Neural cell (in vitro differentiated cells): Measurements from ENCODE around the gene IFNB1. TPM values are rescaled to one million over a fixed set of nuclear protein-coding genes. Genes with fewer than 3 reads are reported as not detected.

Source experiments
- H2AFZ ChIP-seq: fragments of 200-600, 300-800 bp; sonication (generic), shearing (Covaris generic); 2 replicates; pipeline ENCODE4 v1.6.0; 2014; ENCODE audit warnings: low read depth, mild to moderate bottlenecking, antibody characterized with exemption, low read length, moderate library complexity
- H3F3A ChIP-seq: fragments of 200-600 bp; shearing (Covaris generic); 2 replicates; pipeline ENCODE4 v1.6.1; 2016; ENCODE audit warnings: mild to moderate bottlenecking, moderate library complexity, mixed read lengths, antibody characterized with exemption, low read length; ENCODE audit not compliant: insufficient read depth, poor library complexity, severe bottlenecking
- H3K27ac ChIP-seq: fragments of 200-600, 300-800 bp; sonication (generic), shearing (Covaris generic); 2 replicates; pipeline ENCODE4 v1.5.1; 2014; ENCODE audit warnings: mild to moderate bottlenecking, low read length, moderate library complexity
- H3K27me3 ChIP-seq: fragments of 300-800, 200-600 bp; sonication (generic), shearing (Covaris generic); 2 replicates; pipeline ENCODE4 v1.6.0; 2014; ENCODE audit warnings: mild to moderate bottlenecking, low read depth, low read length, moderate library complexity; ENCODE audit not compliant: insufficient read depth
- H3K36me3 ChIP-seq: fragments of 300-800, 200-600 bp; sonication (generic), shearing (Covaris generic); 2 replicates; pipeline ENCODE4 v1.5.1; 2014; ENCODE audit warnings: mild to moderate bottlenecking, antibody characterized with exemption, low read length, moderate library complexity; ENCODE audit not compliant: insufficient read depth
- H3K4me2 ChIP-seq: fragments of 300-800, 200-600 bp; sonication (generic), shearing (Covaris generic); 2 replicates; pipeline ENCODE4 v1.6.0; 2014; ENCODE audit warnings: mild to moderate bottlenecking, low read length
- H3K4me3 ChIP-seq: fragments of 300-800, 200-600 bp; sonication (generic), shearing (Covaris generic); 2 replicates; pipeline ENCODE4 v1.5.1; 2014; ENCODE audit warnings: mild to moderate bottlenecking, low read length, moderate library complexity
- H3K79me2 ChIP-seq: fragments of 200-600 bp; shearing (Covaris generic); replicated peaks from 2 replicates; pipeline ENCODE4 v1.6.0; 2014; ENCODE audit warnings: mild to moderate bottlenecking, low read length, moderate library complexity; ENCODE audit not compliant: insufficient read depth
- H3K9ac ChIP-seq: fragments of 300-800, 200-600 bp; sonication (generic), shearing (Covaris generic); 2 replicates; pipeline ENCODE4 v1.6.1; 2016; ENCODE audit warnings: mild to moderate bottlenecking, low read length, mixed read lengths
- H3K9me2 ChIP-seq: fragments of 200-600 bp; shearing (Covaris generic); 2 replicates; pipeline ENCODE4 v1.6.1; 2016; ENCODE audit warnings: mild to moderate bottlenecking, low read length, mixed read lengths; ENCODE audit not compliant: insufficient read depth
- H3K9me3 ChIP-seq: fragments of 200-600, 300-800 bp; sonication (generic), shearing (Covaris generic); 2 replicates; pipeline ENCODE4 v1.6.1; 2016; ENCODE audit warnings: mild to moderate bottlenecking, mixed run types, low read length, moderate library complexity, mixed read lengths
- H4K20me1 ChIP-seq: fragments of 200-600 bp; shearing (Covaris generic); 2 replicates; pipeline ENCODE4 v1.6.1; 2016; ENCODE audit warnings: mild to moderate bottlenecking, mixed run types; ENCODE audit not compliant: insufficient read depth
- CTCF ChIP-seq: fragments of 450-650 bp; IDR thresholded peaks from 2 replicates; pipeline ENCODE4 v1.5.1; 2014; ENCODE audit warnings: antibody characterized with exemption, mild to moderate bottlenecking, moderate library complexity; ENCODE audit not compliant: poor library complexity, severe bottlenecking
- EP300 ChIP-seq: fragments of 450-650 bp; conservative IDR thresholded peaks from 2 replicates; pipeline ENCODE4 v1.6.1; 2014; ENCODE audit warnings: antibody characterized with exemption, mild to moderate bottlenecking, moderate library complexity; ENCODE audit not compliant: poor library complexity, severe bottlenecking
- EZH2 ChIP-seq: fragments of 200-600, 300-800 bp; shearing (Covaris generic), sonication (generic); IDR thresholded peaks from 2 replicates; pipeline ENCODE4 v1.6.1; 2014; ENCODE audit warnings: antibody characterized with exemption, low read length, borderline replicate concordance, mild to moderate bottlenecking; ENCODE audit not compliant: insufficient read depth, poor library complexity, severe bottlenecking
- MXI1 ChIP-seq: fragments of 450-650 bp; conservative IDR thresholded peaks from 2 replicates; pipeline ENCODE4 v1.6.1; 2014; ENCODE audit warnings: antibody characterized with exemption, mild to moderate bottlenecking; ENCODE audit not compliant: poor library complexity, severe bottlenecking
- POLR2AphosphoS5 ChIP-seq: IDR thresholded peaks from 2 replicates; pipeline ENCODE4 v1.6.1; 2012
- RAD21 ChIP-seq: fragments of 450-650 bp; conservative IDR thresholded peaks from 2 replicates; pipeline ENCODE4 v1.6.1; 2014; ENCODE audit warnings: antibody characterized with exemption, mild to moderate bottlenecking, moderate library complexity
- SMC3 ChIP-seq: fragments of 450-650 bp; conservative IDR thresholded peaks from 2 replicates; pipeline ENCODE4 v1.6.1; 2014; ENCODE audit warnings: antibody characterized with exemption, mild to moderate bottlenecking, moderate library complexity; ENCODE audit not compliant: poor library complexity
- TAF1 ChIP-seq: IDR thresholded peaks from 2 replicates; pipeline ENCODE4 v1.6.1; 2012; ENCODE audit warnings: low read depth
- polyA plus RNA-seq: library from polyadenylated mRNA; depleted of rRNA; stranded (reverse); fragments of >200 nt; gene quantifications from 2 replicates; pipeline ENCODE4 v1.2.3, GENCODE V29; 2014
- TF ChIP-seq, protein P1 (sequence below): IDR thresholded peaks from 2 replicates; pipeline ENCODE4 v1.6.1; 2012; ENCODE audit warnings: borderline replicate concordance

IFNB1 gene
- polyA plus RNA-seq, 1 donor from 2014 or later = not detected

DNA sequence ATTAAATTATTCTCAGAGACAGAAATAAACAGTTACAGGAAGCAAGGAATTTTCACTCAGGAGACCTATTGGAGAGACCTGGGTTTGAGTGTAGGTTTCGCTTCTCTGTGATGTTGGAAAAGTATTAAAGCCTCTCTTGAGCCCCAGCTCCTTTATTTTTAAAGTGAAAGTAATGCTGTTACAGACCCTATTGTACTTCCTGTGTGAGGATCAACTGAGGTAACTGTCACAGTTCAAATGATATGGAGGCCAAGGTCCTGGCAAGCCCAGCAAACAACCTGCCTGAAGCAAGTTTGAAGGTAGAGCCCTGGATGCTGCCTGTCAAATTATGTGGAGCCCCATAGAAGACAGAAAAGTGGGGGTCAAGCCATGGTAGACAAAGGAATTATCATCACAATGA lies 38.4 kb downstream of the IFNB1 start:
- H3K27ac ChIP-seq = no peak overlapping the region
- H3K4me2 ChIP-seq = no peak overlapping the region
- no peak overlapping the region for H3K9ac ChIP-seq
- H3K36me3 ChIP-seq = no peaks in the 10 kb centered on the region
- no peak overlapping the region for H3K4me3 ChIP-seq
- no peak overlapping the region for H2AFZ ChIP-seq
- no peaks in the 10 kb centered on the region for H3K9me2 ChIP-seq
- no peaks in the 10 kb centered on the region for H4K20me1 ChIP-seq
- no peaks in the 10 kb centered on the region for H3F3A ChIP-seq
- H3K9me3 ChIP-seq = no peaks in the 10 kb centered on the region
- no peak for TF ChIP-seq TAF1
- TF ChIP-seq RAD21 = no peak
- TF ChIP-seq SMC3 = no peak
- TF ChIP-seq MXI1 = no peak
- no peak for TF ChIP-seq POLR2AphosphoS5
- no peak for TF ChIP-seq EP300
- TF ChIP-seq, protein P1, sequence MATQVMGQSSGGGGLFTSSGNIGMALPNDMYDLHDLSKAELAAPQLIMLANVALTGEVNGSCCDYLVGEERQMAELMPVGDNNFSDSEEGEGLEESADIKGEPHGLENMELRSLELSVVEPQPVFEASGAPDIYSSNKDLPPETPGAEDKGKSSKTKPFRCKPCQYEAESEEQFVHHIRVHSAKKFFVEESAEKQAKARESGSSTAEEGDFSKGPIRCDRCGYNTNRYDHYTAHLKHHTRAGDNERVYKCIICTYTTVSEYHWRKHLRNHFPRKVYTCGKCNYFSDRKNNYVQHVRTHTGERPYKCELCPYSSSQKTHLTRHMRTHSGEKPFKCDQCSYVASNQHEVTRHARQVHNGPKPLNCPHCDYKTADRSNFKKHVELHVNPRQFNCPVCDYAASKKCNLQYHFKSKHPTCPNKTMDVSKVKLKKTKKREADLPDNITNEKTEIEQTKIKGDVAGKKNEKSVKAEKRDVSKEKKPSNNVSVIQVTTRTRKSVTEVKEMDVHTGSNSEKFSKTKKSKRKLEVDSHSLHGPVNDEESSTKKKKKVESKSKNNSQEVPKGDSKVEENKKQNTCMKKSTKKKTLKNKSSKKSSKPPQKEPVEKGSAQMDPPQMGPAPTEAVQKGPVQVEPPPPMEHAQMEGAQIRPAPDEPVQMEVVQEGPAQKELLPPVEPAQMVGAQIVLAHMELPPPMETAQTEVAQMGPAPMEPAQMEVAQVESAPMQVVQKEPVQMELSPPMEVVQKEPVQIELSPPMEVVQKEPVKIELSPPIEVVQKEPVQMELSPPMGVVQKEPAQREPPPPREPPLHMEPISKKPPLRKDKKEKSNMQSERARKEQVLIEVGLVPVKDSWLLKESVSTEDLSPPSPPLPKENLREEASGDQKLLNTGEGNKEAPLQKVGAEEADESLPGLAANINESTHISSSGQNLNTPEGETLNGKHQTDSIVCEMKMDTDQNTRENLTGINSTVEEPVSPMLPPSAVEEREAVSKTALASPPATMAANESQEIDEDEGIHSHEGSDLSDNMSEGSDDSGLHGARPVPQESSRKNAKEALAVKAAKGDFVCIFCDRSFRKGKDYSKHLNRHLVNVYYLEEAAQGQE = no peak
- TF ChIP-seq EZH2 = no peak
- TF ChIP-seq CTCF = no peak
- no peaks in the 10 kb centered on the region for H3K27me3 ChIP-seq
- no peaks in the 10 kb centered on the region for H3K79me2 ChIP-seq

DNA sequence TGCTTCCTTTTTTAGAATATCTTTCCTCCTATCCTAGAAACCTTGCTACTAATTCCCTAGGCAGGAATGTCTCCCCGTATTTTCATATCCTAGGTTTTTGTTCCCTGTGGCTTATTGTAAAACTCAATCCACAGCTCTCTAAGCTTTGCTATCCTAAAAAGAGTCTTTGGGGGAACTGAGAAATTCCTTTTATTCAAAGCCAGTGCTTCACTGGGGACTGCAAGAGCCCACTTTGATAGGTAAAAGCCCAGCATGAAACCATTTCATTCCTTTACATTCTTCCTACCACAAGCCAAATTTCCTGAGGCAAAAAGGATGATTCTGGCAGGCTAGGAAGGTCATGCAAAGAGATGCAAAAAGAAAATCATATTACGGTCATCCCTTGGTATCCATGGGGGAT lies 40.5 kb downstream of the IFNB1 start:
- Histone ChIP-seq H3K9me2 (no peaks in the 10 kb centered on the region), H4K20me1 (no peaks in the 10 kb centered on the region), H3F3A (no peaks in the 10 kb centered on the region), H2AFZ (no peak overlapping the region), H3K4me2 (no peak overlapping the region), H3K9me3 (no peaks in the 10 kb centered on the region), H3K27ac (no peak overlapping the region), H3K79me2 (no peaks in the 10 kb centered on the region), H3K27me3 (no peaks in the 10 kb centered on the region), H3K4me3 (no peak overlapping the region), H3K36me3 (no peaks in the 10 kb centered on the region), H3K9ac (no peak overlapping the region)
- TF ChIP-seq TAF1 (no peak), RAD21 (no peak), POLR2AphosphoS5 (no peak), SMC3 (no peak), EZH2 (no peak), MXI1 (no peak), CTCF (no peak), EP300 (no peak)
- TF ChIP-seq, protein P1 = no peak
